Keratinocyte (primary cell): ENCODE results near the gene RPRD1B. TPM values are rescaled to one million over a fixed set of nuclear protein-coding genes. Genes with fewer than 3 reads are reported as not detected.
A peak's percentile ranks its signal among the peaks of the same experiment; 100 is the strongest.

Experiments
- DNase-seq: peaks from one replicate; pipeline ENCODE4 v3.0.0-alpha.2; 2011; ENCODE audit warnings: low read depth, missing footprints, low spot score
- FAIRE-seq: peaks from 2 replicates; lab custom pipeline; 2011; peaks lifted over from hg19 to GRCh38; lab: Jason Lieb, UNC
- H2AFZ ChIP-seq: 2 replicates; pipeline ENCODE4 v1.6.0; 2012; ENCODE audit warnings: low read length, control low read depth, inconsistent platforms; ENCODE audit not compliant: control insufficient read depth
- H3K27ac ChIP-seq: 2 replicates; pipeline ENCODE4 v1.5.1; 2011; ENCODE audit warnings: low read length; ENCODE audit not compliant: control insufficient read depth, insufficient read depth
- H3K27me3 ChIP-seq: 3 replicates; pipeline ENCODE4 v1.6.0; 2011; ENCODE audit warnings: low read length; ENCODE audit not compliant: control insufficient read depth, insufficient read depth; ENCODE audit errors: extremely low read depth
- H3K36me3 ChIP-seq, 2 experiments: 2 replicates in 1 of 2; 3 replicates in 1 of 2; pipeline ENCODE4 v1.5.1; 2011; ENCODE audit warnings: low read length in 2 of 2, mild to moderate bottlenecking in 1 of 2; ENCODE audit not compliant: control insufficient read depth in 2 of 2, insufficient read depth in 2 of 2; ENCODE audit errors: extremely low read depth in 1 of 2
- H3K4me1 ChIP-seq: 3 replicates; pipeline ENCODE4 v1.5.1; 2011; ENCODE audit warnings: low read length; ENCODE audit not compliant: control insufficient read depth, insufficient read depth; ENCODE audit errors: extremely low read depth
- H3K4me2 ChIP-seq: 3 replicates; pipeline ENCODE4 v1.6.0; 2011; ENCODE audit warnings: low read depth, low read length; ENCODE audit not compliant: control insufficient read depth, insufficient read depth; ENCODE audit errors: extremely low read depth
- H3K4me3 ChIP-seq, 3 experiments: fragments of 200-600 bp in 1 of 3; sonication (generic) in 1 of 3; 2 replicates in 2 of 3; 3 replicates in 1 of 3; pipeline ENCODE4 v1.5.1; 2011 to 2016; ENCODE audit warnings: low read length in 3 of 3, mild to moderate bottlenecking in 3 of 3, control low read depth in 2 of 3, inconsistent platforms in 1 of 3, low read depth in 1 of 3, mixed read lengths in 1 of 3, mixed run types in 1 of 3, moderate library complexity in 1 of 3; ENCODE audit not compliant: control insufficient read depth in 2 of 3, insufficient read depth in 2 of 3; ENCODE audit errors: extremely low read depth in 1 of 3
- H3K79me2 ChIP-seq: 2 replicates; pipeline ENCODE4 v1.6.0; 2012; ENCODE audit warnings: low read length; ENCODE audit not compliant: control insufficient read depth, insufficient read depth
- H3K9ac ChIP-seq: 3 replicates; pipeline ENCODE4 v1.6.0; 2011; ENCODE audit warnings: low read length; ENCODE audit not compliant: control insufficient read depth, insufficient read depth; ENCODE audit errors: extremely low read depth
- H3K9me1 ChIP-seq: 3 replicates; pipeline ENCODE4 v1.6.0; 2011; ENCODE audit warnings: low read length; ENCODE audit not compliant: control insufficient read depth, insufficient read depth; ENCODE audit errors: extremely low read depth
- H3K9me3 ChIP-seq: 2 replicates; pipeline ENCODE4 v1.5.1; 2012; ENCODE audit warnings: low read depth, low read length; ENCODE audit not compliant: control insufficient read depth
- H4K20me1 ChIP-seq: 3 replicates; pipeline ENCODE4 v1.6.0; 2011; ENCODE audit warnings: low read length; ENCODE audit not compliant: control insufficient read depth, insufficient read depth; ENCODE audit errors: extremely low read depth
- EZH2 ChIP-seq: IDR thresholded peaks from one replicate; pipeline ENCODE4 v1.6.1; 2012; ENCODE audit warnings: inconsistent platforms, mild to moderate bottlenecking, low read length, moderate library complexity
- dilution Hi-C: fragments of 300-500 bp; cut with MboI; formaldehyde crosslinking; loops from one replicate; pipeline ENCODE4 v1.7.0; 2020; ENCODE audit warnings: low sequenced_read_pairs; ENCODE audit not compliant: extremely low pct_ligation_motif_present
- polyA plus RNA-seq, 5 experiments: library from polyadenylated mRNA; depleted of rRNA in 3 of 5; stranded (reverse) in 3 of 5; stranded (forward) in 1 of 5; unstranded in 1 of 5; fragments of >200 nt; gene quantifications; 1 replicate in 1 of 5; 2 replicates in 3 of 5; 3 replicates in 1 of 5; pipeline versions ENCODE4 v1.2.1 to v1.2.3, GENCODE V29; 2011 to 2012; ENCODE audit warnings: missing spikeins in 2 of 5, low read depth in 1 of 5, low replicate concordance in 1 of 5
- TF ChIP-seq, protein P1 (sequence below), 3 experiments: IDR thresholded peaks in 1 of 3; conservative IDR thresholded peaks in 1 of 3; optimal IDR thresholded peaks in 1 of 3; 2 replicates in 2 of 3; 3 replicates in 1 of 3; pipeline versions ENCODE3 to v1.5.1; 2011; ENCODE audit warnings: low read length in 3 of 3, mild to moderate bottlenecking in 3 of 3, moderate library complexity in 2 of 3, control low read depth in 1 of 3, inconsistent platforms in 1 of 3; ENCODE audit not compliant: insufficient read depth in 2 of 3; ENCODE audit errors: extremely low read depth in 1 of 3

The RPRD1B gene
- polyA plus RNA-seq, 1 donor (not counting 4 experiments of a cell fraction or from before 2014, with no cell fraction given) = 19.9 TPM

GRCh38 chr20:38126932-38127621 lies 93.5 kb downstream of the RPRD1B start:
- H4K20me1 ChIP-seq = no peaks in the 10 kb centered on the region
- no peak overlapping the region for H3K4me2 ChIP-seq
- DNase-seq = no peak
- no peaks in the 10 kb centered on the region for H3K36me3 ChIP-seq
- H3K27ac ChIP-seq = no peak overlapping the region
- H3K79me2 ChIP-seq = no peaks in the 10 kb centered on the region
- H3K9me3 ChIP-seq = no peaks in the 10 kb centered on the region
- no peaks in the 10 kb centered on the region for H3K27me3 ChIP-seq
- no peak overlapping the region for H3K4me3 ChIP-seq
- TF ChIP-seq, protein P1, sequence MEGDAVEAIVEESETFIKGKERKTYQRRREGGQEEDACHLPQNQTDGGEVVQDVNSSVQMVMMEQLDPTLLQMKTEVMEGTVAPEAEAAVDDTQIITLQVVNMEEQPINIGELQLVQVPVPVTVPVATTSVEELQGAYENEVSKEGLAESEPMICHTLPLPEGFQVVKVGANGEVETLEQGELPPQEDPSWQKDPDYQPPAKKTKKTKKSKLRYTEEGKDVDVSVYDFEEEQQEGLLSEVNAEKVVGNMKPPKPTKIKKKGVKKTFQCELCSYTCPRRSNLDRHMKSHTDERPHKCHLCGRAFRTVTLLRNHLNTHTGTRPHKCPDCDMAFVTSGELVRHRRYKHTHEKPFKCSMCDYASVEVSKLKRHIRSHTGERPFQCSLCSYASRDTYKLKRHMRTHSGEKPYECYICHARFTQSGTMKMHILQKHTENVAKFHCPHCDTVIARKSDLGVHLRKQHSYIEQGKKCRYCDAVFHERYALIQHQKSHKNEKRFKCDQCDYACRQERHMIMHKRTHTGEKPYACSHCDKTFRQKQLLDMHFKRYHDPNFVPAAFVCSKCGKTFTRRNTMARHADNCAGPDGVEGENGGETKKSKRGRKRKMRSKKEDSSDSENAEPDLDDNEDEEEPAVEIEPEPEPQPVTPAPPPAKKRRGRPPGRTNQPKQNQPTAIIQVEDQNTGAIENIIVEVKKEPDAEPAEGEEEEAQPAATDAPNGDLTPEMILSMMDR (optimal IDR thresholded peaks at IDR 0.05 in 1 of 3, IDR thresholded peaks at IDR 0.05 in 1 of 3, conservative IDR thresholded peaks at IDR 0.05 in 1 of 3; ENCODE audit: extremely low read depth in 1 of 3, insufficient read depth in 2 of 3, low read length in 3 of 3) = no peak
- TF ChIP-seq EZH2 = no peak
- no peaks in the 10 kb centered on the region for H3K9me1 ChIP-seq
- no peak overlapping the region for H3K9ac ChIP-seq
- FAIRE-seq = peak; percentile 34
- H2AFZ ChIP-seq = no peak overlapping the region
- dilution Hi-C loops = no loop called here
- H3K4me1 ChIP-seq = peaks cover 18% of the 10 kb centered on the region

GRCh38 chr20:38127920-38128528 lies 94.5 kb downstream of the RPRD1B start:
- no peak overlapping the region for H3K9ac ChIP-seq
- H3K27ac ChIP-seq = no peak overlapping the region

More at GRCh38 chr20:38127920-38128528, 94.5 kb downstream of the RPRD1B start:
- Histone ChIP-seq H3K4me2 (no peak overlapping the region), H3K4me3 (no peak overlapping the region), H3K9me3 (no peaks in the 10 kb centered on the region), H3K79me2 (no peaks in the 10 kb centered on the region), H2AFZ (no peak overlapping the region), H3K36me3 (peaks cover 0 to under 1% of the 10 kb centered on the region in 2 experiments), H3K27me3 (no peaks in the 10 kb centered on the region), H4K20me1 (no peaks in the 10 kb centered on the region), H3K4me1 (peaks cover 15% of the 10 kb centered on the region), H3K9me1 (no peaks in the 10 kb centered on the region)
- TF ChIP-seq EZH2 = no peak
- TF ChIP-seq, protein P1 (optimal IDR thresholded peaks at IDR 0.05 in 1 of 3, IDR thresholded peaks at IDR 0.05 in 1 of 3, conservative IDR thresholded peaks at IDR 0.05 in 1 of 3; ENCODE audit: extremely low read depth in 1 of 3, insufficient read depth in 2 of 3, low read length in 3 of 3) = no peak
- FAIRE-seq (no peak), DNase-seq (no peak)
- dilution Hi-C loops = no loop called here
